ENCODE data around the gene HADHA. TPM values are rescaled to one million over a fixed set of nuclear protein-coding genes. Genes with fewer than 3 reads are reported as not detected.

HADHA gene
- total and polyA plus RNA-seq, 2 donors (not counting 1 experiment from before 2014, with no cell fraction given): 155 to 162 TPM

GRCh38 chr2:26217720-26218119 is 26.7 kb downstream of the HADHA start:
- TF ChIP-seq CTCF (conservative IDR thresholded peaks at IDR 0.05 in 1 of 2, IDR thresholded peaks at IDR 0.05 in 1 of 2; ENCODE audit: low read depth in 1 of 2, low read length in 2 of 2) (no peak), EZH2 (IDR thresholded peaks at IDR 0.05; ENCODE audit: low read length, missing control alignments) (no peak)
- H4K20me1 ChIP-seq (ENCODE audit: control insufficient read depth, extremely low read depth, insufficient read depth, low read length): no peaks in the 10 kb centered on the region
- no peak overlapping the region for H3K4me2 ChIP-seq (ENCODE audit: extremely low read depth, insufficient read depth, low read length)
- H3K4me1 ChIP-seq (ENCODE audit: control insufficient read depth, extremely low read depth, insufficient read depth, low read length): no peaks in the 10 kb centered on the region
- no peak overlapping the region for H3K27ac ChIP-seq (ENCODE audit: insufficient read depth, low read length)
- no peak for DNase-seq (ENCODE audit: low read depth in 2 of 2)
- no peaks in the 10 kb centered on the region for H3K79me2 ChIP-seq (ENCODE audit: control insufficient read depth, insufficient read depth, low read length)
- no peak overlapping the region for H3K4me3 ChIP-seq (replicated peaks in 1 of 4; ENCODE audit: control extremely low read depth in 1 of 4, insufficient read depth in 1 of 4, low read depth in 3 of 4, low read length in 4 of 4)
- no peaks in the 10 kb centered on the region for H3K9me3 ChIP-seq (ENCODE audit: control insufficient read depth, insufficient read depth, low read depth, low read length)
- H3K9ac ChIP-seq (ENCODE audit: insufficient read depth, low read length): no peak overlapping the region
- no peak overlapping the region for H2AFZ ChIP-seq (ENCODE audit: low read length)
- no peaks in the 10 kb centered on the region for H3K27me3 ChIP-seq (ENCODE audit: control insufficient read depth, insufficient read depth, low read length)
- peaks cover 6% of the 10 kb centered on the region for H3K36me3 ChIP-seq (ENCODE audit: control insufficient read depth, insufficient read depth, low read length)

DNA sequence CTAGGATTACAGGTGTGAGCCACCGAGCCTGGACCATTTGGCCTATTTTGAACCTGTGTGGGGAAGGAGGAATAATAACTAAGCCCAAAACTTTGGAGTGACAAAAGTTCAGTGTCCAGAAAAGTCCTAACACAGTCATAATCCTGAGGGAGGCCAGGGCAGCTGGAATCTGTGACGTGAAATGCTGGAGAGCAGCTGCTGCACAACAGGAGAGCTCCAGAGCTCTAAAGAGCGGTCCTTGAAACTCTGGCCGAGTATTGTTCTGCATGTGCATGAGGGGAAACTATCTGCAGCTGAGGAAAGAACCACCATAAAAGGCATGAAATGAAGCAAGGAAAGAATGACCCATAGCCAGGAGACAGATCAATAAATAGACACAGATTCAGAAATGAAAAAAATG is 27.8 kb downstream of the HADHA start:
- Histone ChIP-seq H3K36me3 (ENCODE audit: control insufficient read depth, insufficient read depth, low read length) (peaks cover 6% of the 10 kb centered on the region), H3K27ac (ENCODE audit: insufficient read depth, low read length) (no peak overlapping the region)

DNA sequence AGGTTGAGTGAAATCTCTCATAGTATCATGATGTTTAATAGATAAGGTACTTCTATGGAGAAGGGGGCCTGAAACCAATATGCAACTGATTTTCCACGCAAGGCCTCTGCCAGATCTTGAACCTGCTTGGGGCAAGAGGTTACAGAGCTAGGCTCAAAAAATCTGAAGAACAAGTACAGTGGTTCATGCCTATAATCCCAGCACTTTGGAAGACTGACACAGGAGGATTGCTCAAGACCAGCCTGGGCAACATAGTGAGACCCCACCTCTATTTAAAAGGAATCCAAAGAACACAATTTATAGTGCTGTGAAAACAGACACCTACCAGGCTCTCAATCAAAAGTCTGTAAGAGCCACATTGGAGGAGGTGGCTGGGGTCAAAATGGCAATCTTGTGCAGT is 28.6 kb downstream of the HADHA start:
- Histone ChIP-seq H2AFZ (ENCODE audit: low read length) (no peak overlapping the region), H3K4me2 (ENCODE audit: extremely low read depth, insufficient read depth, low read length) (no peak overlapping the region), H3K9me3 (ENCODE audit: control insufficient read depth, insufficient read depth, low read depth, low read length) (no peaks in the 10 kb centered on the region), H3K27ac (ENCODE audit: insufficient read depth, low read length) (no peak overlapping the region), H3K4me3 (replicated peaks in 1 of 4; ENCODE audit: control extremely low read depth in 1 of 4, insufficient read depth in 1 of 4, low read depth in 3 of 4, low read length in 4 of 4) (no peak overlapping the region), H3K27me3 (ENCODE audit: control insufficient read depth, insufficient read depth, low read length) (no peaks in the 10 kb centered on the region), H3K79me2 (ENCODE audit: control insufficient read depth, insufficient read depth, low read length) (no peaks in the 10 kb centered on the region), H3K9ac (ENCODE audit: insufficient read depth, low read length) (no peak overlapping the region), H3K4me1 (ENCODE audit: control insufficient read depth, extremely low read depth, insufficient read depth, low read length) (no peaks in the 10 kb centered on the region), H3K36me3 (ENCODE audit: control insufficient read depth, insufficient read depth, low read length) (peaks cover 8% of the 10 kb centered on the region), H4K20me1 (ENCODE audit: control insufficient read depth, extremely low read depth, insufficient read depth, low read length) (no peaks in the 10 kb centered on the region)
- TF ChIP-seq CTCF (conservative IDR thresholded peaks at IDR 0.05 in 1 of 2, IDR thresholded peaks at IDR 0.05 in 1 of 2; ENCODE audit: low read depth in 1 of 2, low read length in 2 of 2) (no peak), EZH2 (IDR thresholded peaks at IDR 0.05; ENCODE audit: low read length, missing control alignments) (no peak)
- DNase-seq (ENCODE audit: low read depth in 2 of 2): no peak

More for the DNA sequence above, 27.8 kb downstream of the HADHA start:
- no peak overlapping the region for H3K4me2 ChIP-seq (ENCODE audit: extremely low read depth, insufficient read depth, low read length)
- H3K4me1 ChIP-seq (ENCODE audit: control insufficient read depth, extremely low read depth, insufficient read depth, low read length): no peaks in the 10 kb centered on the region
- H3K9ac ChIP-seq (ENCODE audit: insufficient read depth, low read length): no peak overlapping the region
- TF ChIP-seq EZH2 (IDR thresholded peaks at IDR 0.05; ENCODE audit: low read length, missing control alignments) (no peak), CTCF (conservative IDR thresholded peaks at IDR 0.05 in 1 of 2, IDR thresholded peaks at IDR 0.05 in 1 of 2; ENCODE audit: low read depth in 1 of 2, low read length in 2 of 2) (no peak)
- H3K9me3 ChIP-seq (ENCODE audit: control insufficient read depth, insufficient read depth, low read depth, low read length): no peaks in the 10 kb centered on the region
- no peak for DNase-seq (ENCODE audit: low read depth in 2 of 2)
- no peaks in the 10 kb centered on the region for H3K27me3 ChIP-seq (ENCODE audit: control insufficient read depth, insufficient read depth, low read length)
- no peak overlapping the region for H3K4me3 ChIP-seq (replicated peaks in 1 of 4; ENCODE audit: control extremely low read depth in 1 of 4, insufficient read depth in 1 of 4, low read depth in 3 of 4, low read length in 4 of 4)
- no peaks in the 10 kb centered on the region for H3K79me2 ChIP-seq (ENCODE audit: control insufficient read depth, insufficient read depth, low read length)
- no peak overlapping the region for H2AFZ ChIP-seq (ENCODE audit: low read length)
- no peaks in the 10 kb centered on the region for H4K20me1 ChIP-seq (ENCODE audit: control insufficient read depth, extremely low read depth, insufficient read depth, low read length)
